ENCODE measurements around the gene LIN9.

Gene LIN9

DNA sequence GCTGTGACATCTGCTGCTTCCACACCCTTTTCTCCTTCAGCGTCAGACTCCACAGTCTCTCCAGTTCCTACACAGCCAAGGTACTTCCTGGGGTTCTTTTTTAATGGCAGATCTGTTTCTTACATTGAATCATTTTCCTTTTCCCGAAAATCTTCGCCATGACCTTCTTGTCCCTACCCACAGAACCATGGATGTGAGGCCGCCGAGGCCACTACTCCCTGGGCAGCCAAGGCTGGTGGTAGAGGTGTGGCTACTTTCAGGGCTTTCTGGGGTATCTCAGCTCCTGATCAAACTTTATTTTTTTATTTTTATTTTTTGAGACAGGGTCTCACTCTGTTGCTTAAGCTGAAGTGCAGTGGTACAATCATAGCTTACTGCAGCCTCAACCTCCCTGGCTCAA is 9.5 kb upstream of the LIN9 start:
- DNase-seq: no peak

DNA sequence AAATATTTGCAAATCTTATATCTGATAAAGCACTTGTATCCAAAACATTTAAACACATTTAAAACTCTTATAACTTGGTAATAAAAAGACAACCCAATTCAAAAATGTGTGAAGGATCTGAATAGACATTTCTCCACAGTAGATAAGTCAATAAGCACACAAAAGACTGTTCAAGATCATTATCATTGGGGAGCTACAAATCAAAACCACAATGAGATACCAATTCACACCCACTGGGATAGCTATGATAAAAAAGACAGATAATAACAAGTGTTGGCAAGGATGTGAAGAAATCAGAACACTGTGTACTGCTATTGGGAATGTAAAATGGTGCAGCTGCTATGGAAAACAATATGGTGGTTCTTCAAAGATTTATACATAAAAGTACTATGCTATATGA is 5.1 kb upstream of the LIN9 start:
- DNase-seq: no peak

- DNase-seq: no peak
Measured at GRCh38 chr1:226312065-226312464, 3.1 kb upstream of the LIN9 start.

- no peak for DNase-seq
Measured at GRCh38 chr1:226311376-226311775, 2.4 kb upstream of the LIN9 start.

- DNase-seq: no peak
Measured at GRCh38 chr1:226310637-226311195, 1.8 kb upstream of the LIN9 start.

- no peak for DNase-seq
Measured at GRCh38 chr1:226310245-226310540, 1.2 kb upstream of the LIN9 start.

DNA sequence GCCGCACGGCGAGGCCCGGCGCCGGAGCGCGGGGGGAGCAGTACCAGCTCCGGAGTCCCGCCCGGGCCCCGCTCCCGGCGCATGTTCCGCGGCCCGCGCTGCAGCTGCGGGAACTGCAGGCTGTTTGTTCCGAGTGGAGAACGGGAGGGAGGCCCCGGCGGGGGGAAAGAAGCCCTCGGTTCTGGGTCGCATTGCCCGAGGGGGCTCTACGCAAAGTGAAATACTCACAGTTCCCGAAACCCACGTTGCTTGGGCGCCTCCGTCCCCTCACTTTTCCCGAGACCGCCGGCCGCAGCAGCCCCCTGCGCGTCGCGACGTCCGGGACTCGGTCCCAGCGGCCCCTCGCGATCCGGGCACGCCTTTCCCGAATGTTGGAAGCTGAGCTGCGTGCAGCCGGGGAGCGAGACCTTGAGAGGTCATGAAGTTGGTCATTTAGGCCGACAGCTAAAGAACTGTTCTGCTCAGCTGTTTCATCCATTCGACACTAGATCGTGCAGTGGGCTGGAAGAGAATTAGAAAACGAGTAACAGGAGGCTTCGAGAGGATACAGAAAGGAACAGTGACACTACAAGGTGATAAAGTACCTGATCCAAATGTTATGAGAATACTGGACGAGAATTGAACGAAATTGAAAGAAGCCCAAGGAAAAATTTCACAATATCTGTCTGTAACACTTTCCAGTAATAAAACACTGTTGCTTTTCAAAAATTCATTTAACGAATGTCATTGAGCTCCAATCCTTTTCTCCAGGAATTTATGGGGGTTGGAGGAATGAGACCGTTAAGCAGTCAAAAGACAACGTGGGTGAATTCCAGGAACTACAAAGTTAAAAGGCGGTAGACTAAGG is 657 bp upstream of the LIN9 start:
- peak; percentile 48 to 60 for DNase-seq

- peak; percentile 44 to 48 for DNase-seq
Measured at GRCh38 chr1:226308166-226308722, 720 bp downstream of the LIN9 start.

DNA sequence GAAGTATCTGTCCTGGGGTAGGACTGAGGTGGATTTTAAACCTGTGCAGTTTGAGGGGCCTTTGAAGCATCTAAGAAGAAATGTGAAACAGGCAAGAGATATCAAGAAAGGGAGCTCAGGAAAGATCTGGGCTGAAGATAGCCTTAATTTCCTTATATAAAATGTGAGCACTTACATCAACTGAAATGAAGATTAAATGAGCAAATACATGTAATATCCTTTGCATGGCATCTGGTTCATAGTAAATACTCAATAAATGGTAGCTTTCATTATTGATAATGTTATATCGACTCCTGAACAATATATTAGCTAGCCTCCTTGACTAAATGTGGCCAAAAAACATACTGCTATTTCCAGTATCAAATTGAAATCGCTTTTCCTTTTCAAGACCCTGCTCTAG is 2.5 kb downstream of the LIN9 start:
- no peak for DNase-seq

GRCh38 chr1:226305184-226305583 is 3.8 kb downstream of the LIN9 start:
- no peak for DNase-seq

DNA sequence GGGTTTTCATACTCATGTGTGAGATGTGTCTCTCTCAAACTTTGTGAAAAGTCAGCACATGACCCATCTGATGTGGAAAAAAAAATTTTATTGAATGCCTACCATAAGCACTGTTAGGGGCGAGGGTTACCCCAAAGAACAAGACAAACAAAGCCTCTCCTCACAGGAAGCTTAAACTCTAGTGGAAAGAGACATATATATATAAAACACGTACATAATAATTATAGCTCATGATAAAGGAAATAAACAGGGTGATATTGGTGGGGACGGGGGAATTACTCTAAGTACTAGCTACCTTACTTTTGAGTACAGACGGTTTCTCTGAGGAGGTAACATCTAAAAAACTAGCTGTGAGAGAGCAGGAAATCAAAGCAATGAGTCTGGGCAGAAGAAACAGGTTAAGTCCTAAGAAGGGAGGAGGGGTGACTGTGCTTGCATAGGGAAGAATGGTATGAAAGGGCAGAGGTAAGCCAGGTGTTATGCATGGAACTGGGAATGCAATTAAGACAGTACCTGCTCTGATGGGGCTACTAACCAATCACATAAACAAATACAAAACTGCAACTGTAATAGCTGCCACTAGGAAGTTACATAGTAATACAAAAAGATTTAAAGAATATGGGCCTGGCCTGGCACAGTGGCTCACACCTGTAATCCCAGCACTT is 4.5 kb downstream of the LIN9 start:
- no peak for DNase-seq

- DNase-seq: no peak
Measured at GRCh38 chr1:226302731-226303130, 6.2 kb downstream of the LIN9 start.

- DNase-seq: no peak
Measured at GRCh38 chr1:226296911-226297310, 12.1 kb downstream of the LIN9 start.

- no peak for DNase-seq
Measured at GRCh38 chr1:226293553-226293920, 15.4 kb downstream of the LIN9 start.

- no peak for DNase-seq
Measured at GRCh38 chr1:226292874-226293552, 16.0 kb downstream of the LIN9 start.

GRCh38 chr1:226287587-226287986 is 21.4 kb downstream of the LIN9 start:
- no peak for DNase-seq

GRCh38 chr1:226281058-226281457 is 27.9 kb downstream of the LIN9 start:
- no peak for DNase-seq

DNA sequence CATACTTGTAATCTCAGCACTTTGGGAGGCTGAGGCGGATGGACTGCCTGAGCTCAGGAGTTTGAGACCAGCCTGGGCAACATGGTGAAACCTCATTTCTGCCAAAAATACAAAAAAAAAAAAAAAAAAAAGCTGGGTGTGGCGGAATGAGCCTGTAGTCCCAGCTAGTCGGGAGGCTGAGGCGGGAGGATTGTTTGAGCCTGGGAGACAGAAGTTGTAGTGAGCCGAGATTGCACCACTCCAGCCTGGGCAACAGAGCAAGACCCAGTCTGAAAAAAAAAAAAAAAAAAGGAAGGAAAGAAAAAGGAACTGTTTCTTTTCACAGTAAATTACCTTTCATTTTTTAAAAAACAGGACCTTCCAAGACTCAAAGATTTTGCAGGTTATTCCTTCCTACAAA is 29.5 kb downstream of the LIN9 start:
- DNase-seq: no peak

- DNase-seq: no peak
Measured at GRCh38 chr1:226277897-226278296, 31.1 kb downstream of the LIN9 start.

GRCh38 chr1:226276987-226277386 is 32.0 kb downstream of the LIN9 start:
- no peak for DNase-seq

DNA sequence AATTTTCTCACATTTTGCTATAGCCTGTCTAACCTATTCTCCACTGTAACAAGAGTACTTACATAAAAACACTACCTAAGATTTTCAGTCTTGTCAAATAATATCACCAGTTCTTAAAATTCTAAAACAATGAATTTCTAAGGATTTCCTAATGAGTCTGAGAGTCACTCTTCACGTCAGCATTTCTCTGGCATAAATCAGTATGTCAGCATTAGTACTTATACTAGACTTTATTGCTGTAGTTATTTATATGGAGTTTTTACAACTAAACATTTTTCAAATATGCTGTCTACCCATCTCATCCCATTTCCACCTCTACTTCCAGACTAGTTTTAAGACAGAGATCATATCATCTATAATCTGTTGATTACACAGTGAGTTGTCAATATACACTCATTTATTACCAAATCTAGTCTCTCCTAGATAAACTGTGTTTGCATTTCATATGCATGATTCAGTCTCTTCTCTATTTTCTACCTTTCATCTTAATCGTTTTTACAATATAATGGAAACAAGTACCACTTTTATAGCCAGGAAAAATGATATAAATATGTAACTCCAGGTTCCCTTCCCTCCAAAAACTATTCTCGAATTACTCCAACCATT is 32.8 kb downstream of the LIN9 start:
- no peak for DNase-seq

GRCh38 chr1:226274138-226274537 is 34.8 kb downstream of the LIN9 start:
- no peak for DNase-seq
